SK-N-SH treated with all-trans-retinoic acid at 6 μM for 48 hours (cell line): Measurements from ENCODE around the gene GLIPR2.

Experiments used
- ATAC-seq: fragments of 200-7000 bp; cut with Tn5 transposase; 3 replicates; pipeline ENCODE4 v1.9.1; 2020; ENCODE audit warnings: mild to moderate bottlenecking, moderate library complexity
- ARNTL ChIP-seq: fragments of 450-650 bp; formaldehyde crosslinking; IDR thresholded peaks from 2 replicates; pipeline ENCODE4 v1.5.0; 2020; ENCODE audit warnings: low read depth, mild to moderate bottlenecking, moderate library complexity, borderline replicate concordance
- BACH2 ChIP-seq: fragments of 250-450 bp; sonication (Bioruptor Pico); IDR thresholded peaks from 2 replicates; pipeline ENCODE4 v1.9.0; 2021; ENCODE audit warnings: mild to moderate bottlenecking, borderline replicate concordance
- CSDC2 ChIP-seq: fragments of 250-450 bp; sonication (Bioruptor Pico); IDR thresholded peaks from 2 replicates; pipeline ENCODE4 v1.5.0; 2020; ENCODE audit warnings: mild to moderate bottlenecking, moderate library complexity
- ESRRG ChIP-seq: fragments of 250-450 bp; sonication (Bioruptor Pico); IDR thresholded peaks from 2 replicates; pipeline ENCODE4 v1.6.1; 2021; ENCODE audit warnings: mild to moderate bottlenecking
- ISL1 ChIP-seq: fragments of 250-450 bp; sonication (Bioruptor Pico); IDR thresholded peaks from 2 replicates; pipeline ENCODE4 v2.1.2; 2022; ENCODE audit warnings: mild to moderate bottlenecking, moderate library complexity
- OSR1 ChIP-seq: fragments of 250-450 bp; sonication (Bioruptor Pico); IDR thresholded peaks from 2 replicates; pipeline ENCODE4 v1.8.0; 2022; ENCODE audit warnings: moderate library complexity, mild to moderate bottlenecking, inconsistent platforms
- PPARA ChIP-seq: fragments of 250-450 bp; sonication (Bioruptor Pico); IDR thresholded peaks from 2 replicates; pipeline ENCODE4 v1.5.0; 2020; ENCODE audit warnings: mild to moderate bottlenecking, borderline replicate concordance
- SNAI2 ChIP-seq: fragments of 250-450 bp; sonication (Bioruptor Pico); IDR thresholded peaks from 2 replicates; pipeline ENCODE4 v1.5.0; 2020; ENCODE audit warnings: mild to moderate bottlenecking, moderate library complexity
- TOX ChIP-seq: fragments of 250-450 bp; sonication (Bioruptor Pico); IDR thresholded peaks from 2 replicates; pipeline ENCODE4 v1.8.0; 2021; ENCODE audit warnings: mild to moderate bottlenecking, moderate library complexity, borderline replicate concordance
- ZC3H10 ChIP-seq: fragments of 250-450 bp; sonication (Bioruptor Pico); IDR thresholded peaks from 2 replicates; pipeline ENCODE4 v1.5.1; 2021; ENCODE audit warnings: mild to moderate bottlenecking, moderate library complexity
- ZFP3 ChIP-seq: fragments of 250-450 bp; sonication (Bioruptor Pico); IDR thresholded peaks from 2 replicates; pipeline ENCODE4 v1.5.0; 2020; ENCODE audit warnings: mild to moderate bottlenecking, moderate library complexity
- ZFP30 ChIP-seq: fragments of 450-650 bp; formaldehyde crosslinking; IDR thresholded peaks from 2 replicates; pipeline ENCODE4 v1.5.0; 2022; ENCODE audit warnings: mild to moderate bottlenecking, moderate library complexity
- ZNF565 ChIP-seq: fragments of 450-650 bp; formaldehyde crosslinking; conservative IDR thresholded peaks from 2 replicates; pipeline ENCODE4 v1.5.0; 2020; ENCODE audit warnings: low read depth, mild to moderate bottlenecking, moderate library complexity
- ZNF70 ChIP-seq: fragments of 450-650 bp; formaldehyde crosslinking; IDR thresholded peaks from 2 replicates; pipeline ENCODE4 v1.5.0; 2020; ENCODE audit warnings: mild to moderate bottlenecking, moderate library complexity
- ZNF8 ChIP-seq: fragments of 450-650 bp; formaldehyde crosslinking; IDR thresholded peaks from 2 replicates; pipeline ENCODE4 v1.5.0; 2020; ENCODE audit warnings: mild to moderate bottlenecking, moderate library complexity
- TF ChIP-seq, protein P1 (sequence below): fragments of 250-450 bp; sonication (Bioruptor Pico); IDR thresholded peaks from 2 replicates; pipeline ENCODE4 v1.5.1; 2021; ENCODE audit warnings: mild to moderate bottlenecking, moderate library complexity
- TF ChIP-seq, protein P2 (sequence below): fragments of 250-450 bp; sonication (Bioruptor Pico); IDR thresholded peaks from 2 replicates; pipeline ENCODE4 v1.8.0; 2020; ENCODE audit warnings: mild to moderate bottlenecking, moderate library complexity, borderline replicate concordance
- TF ChIP-seq, protein P3 (sequence below): fragments of 250-450 bp; sonication (Bioruptor Pico); IDR thresholded peaks from 2 replicates; pipeline ENCODE4 v1.8.0; 2021; ENCODE audit warnings: low read depth, mild to moderate bottlenecking, moderate library complexity, borderline replicate concordance
- TF ChIP-seq, protein P4 (sequence below): fragments of 250-450 bp; sonication (Bioruptor Pico); IDR thresholded peaks from 2 replicates; pipeline ENCODE4 v1.5.1; 2020; ENCODE audit warnings: low read depth, mild to moderate bottlenecking, moderate library complexity
- TF ChIP-seq, protein P5 (sequence below): fragments of 250-450 bp; sonication (Bioruptor Pico); IDR thresholded peaks from 2 replicates; pipeline ENCODE4 v1.5.0; 2020; ENCODE audit warnings: mild to moderate bottlenecking, moderate library complexity

GLIPR2 gene

DNA sequence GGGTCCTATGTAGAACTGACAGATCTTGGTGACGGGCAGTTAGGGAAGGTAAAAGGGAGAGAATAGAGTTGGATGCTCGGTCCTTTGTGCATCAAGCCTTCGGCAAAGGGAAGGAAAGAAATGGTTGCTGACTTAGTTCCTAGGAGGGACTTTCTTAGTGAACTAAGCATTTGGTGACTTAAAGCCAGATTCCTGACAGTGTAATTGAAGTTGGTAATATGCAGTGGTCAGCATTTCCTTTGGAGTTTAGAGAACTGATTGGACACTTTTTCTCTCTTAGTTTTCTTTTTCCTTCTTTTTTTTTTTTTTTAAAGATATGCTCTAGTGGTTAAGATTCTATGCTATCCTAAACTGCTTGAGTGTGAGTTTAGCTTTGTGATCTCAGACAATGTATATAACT is 56.5 kb downstream of the GLIPR2 start (continued):
- TF ChIP-seq, protein P1, sequence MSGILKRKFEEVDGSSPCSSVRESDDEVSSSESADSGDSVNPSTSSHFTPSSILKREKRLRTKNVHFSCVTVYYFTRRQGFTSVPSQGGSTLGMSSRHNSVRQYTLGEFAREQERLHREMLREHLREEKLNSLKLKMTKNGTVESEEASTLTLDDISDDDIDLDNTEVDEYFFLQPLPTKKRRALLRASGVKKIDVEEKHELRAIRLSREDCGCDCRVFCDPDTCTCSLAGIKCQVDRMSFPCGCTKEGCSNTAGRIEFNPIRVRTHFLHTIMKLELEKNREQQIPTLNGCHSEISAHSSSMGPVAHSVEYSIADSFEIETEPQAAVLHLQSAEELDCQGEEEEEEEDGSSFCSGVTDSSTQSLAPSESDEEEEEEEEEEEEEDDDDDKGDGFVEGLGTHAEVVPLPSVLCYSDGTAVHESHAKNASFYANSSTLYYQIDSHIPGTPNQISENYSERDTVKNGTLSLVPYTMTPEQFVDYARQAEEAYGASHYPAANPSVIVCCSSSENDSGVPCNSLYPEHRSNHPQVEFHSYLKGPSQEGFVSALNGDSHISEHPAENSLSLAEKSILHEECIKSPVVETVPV, result no peak
- no peak for TF ChIP-seq CSDC2 (CRISPR knock-in tag)
- TF ChIP-seq, all 23 proteins: peak for 0

DNA sequence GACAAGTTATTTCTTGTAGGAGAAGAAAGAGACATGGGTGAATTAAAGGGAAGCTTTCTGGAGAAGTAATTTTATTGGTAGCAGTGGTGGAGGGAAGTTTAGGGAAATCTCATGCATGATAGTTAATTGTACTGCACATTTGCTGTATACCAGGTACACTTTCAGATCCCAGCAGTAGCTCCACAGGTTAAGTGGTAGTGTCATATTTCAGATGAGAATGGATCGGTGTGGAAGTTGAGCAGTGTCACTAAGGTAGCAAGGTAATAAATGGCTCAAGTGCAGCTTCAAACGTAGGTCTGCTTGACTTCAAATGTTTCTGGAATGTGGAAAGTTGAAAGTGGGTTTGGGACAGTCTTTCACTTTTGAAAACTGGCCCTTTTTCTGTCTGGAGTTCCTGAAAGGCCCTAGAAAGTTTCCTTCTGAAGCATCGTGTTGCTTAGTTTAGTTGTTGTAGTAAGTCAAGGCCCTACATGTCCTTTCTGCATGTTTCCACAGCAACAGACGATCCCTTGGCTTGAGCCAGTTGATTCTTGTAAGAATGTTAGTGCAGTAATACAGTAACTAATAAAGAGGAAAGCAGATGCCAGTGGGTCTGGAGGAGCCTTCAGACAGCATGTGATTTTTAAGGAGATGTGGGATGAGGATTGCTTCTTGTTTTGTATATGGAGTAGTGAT is 57.9 kb downstream of the GLIPR2 start:
- TF ChIP-seq ARNTL (CRISPR knock-in tag) (no peak), ZNF8 (CRISPR knock-in tag) (no peak), ZFP3 (no peak), ZNF565 (CRISPR knock-in tag) (no peak), ZC3H10 (CRISPR knock-in tag) (no peak), ZNF70 (CRISPR knock-in tag) (no peak), ISL1 (CRISPR knock-in tag) (no peak), BACH2 (no peak), ZFP30 (CRISPR knock-in tag) (no peak), CSDC2 (CRISPR knock-in tag) (no peak), ESRRG (no peak), OSR1 (CRISPR knock-in tag) (no peak)
- TF ChIP-seq, protein P2, sequence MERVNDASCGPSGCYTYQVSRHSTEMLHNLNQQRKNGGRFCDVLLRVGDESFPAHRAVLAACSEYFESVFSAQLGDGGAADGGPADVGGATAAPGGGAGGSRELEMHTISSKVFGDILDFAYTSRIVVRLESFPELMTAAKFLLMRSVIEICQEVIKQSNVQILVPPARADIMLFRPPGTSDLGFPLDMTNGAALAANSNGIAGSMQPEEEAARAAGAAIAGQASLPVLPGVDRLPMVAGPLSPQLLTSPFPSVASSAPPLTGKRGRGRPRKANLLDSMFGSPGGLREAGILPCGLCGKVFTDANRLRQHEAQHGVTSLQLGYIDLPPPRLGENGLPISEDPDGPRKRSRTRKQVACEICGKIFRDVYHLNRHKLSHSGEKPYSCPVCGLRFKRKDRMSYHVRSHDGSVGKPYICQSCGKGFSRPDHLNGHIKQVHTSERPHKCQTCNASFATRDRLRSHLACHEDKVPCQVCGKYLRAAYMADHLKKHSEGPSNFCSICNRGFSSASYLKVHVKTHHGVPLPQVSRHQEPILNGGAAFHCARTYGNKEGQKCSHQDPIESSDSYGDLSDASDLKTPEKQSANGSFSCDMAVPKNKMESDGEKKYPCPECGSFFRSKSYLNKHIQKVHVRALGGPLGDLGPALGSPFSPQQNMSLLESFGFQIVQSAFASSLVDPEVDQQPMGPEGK (CRISPR knock-in tag), result no peak
- TF ChIP-seq, protein P3, sequence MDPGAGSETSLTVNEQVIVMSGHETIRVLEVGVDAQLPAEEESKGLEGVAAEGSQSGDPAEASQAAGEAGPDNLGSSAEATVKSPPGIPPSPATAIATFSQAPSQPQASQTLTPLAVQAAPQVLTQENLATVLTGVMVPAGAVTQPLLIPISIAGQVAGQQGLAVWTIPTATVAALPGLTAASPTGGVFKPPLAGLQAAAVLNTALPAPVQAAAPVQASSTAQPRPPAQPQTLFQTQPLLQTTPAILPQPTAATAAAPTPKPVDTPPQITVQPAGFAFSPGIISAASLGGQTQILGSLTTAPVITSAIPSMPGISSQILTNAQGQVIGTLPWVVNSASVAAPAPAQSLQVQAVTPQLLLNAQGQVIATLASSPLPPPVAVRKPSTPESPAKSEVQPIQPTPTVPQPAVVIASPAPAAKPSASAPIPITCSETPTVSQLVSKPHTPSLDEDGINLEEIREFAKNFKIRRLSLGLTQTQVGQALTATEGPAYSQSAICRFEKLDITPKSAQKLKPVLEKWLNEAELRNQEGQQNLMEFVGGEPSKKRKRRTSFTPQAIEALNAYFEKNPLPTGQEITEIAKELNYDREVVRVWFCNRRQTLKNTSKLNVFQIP (CRISPR knock-in tag), result no peak
- TF ChIP-seq, protein P4, sequence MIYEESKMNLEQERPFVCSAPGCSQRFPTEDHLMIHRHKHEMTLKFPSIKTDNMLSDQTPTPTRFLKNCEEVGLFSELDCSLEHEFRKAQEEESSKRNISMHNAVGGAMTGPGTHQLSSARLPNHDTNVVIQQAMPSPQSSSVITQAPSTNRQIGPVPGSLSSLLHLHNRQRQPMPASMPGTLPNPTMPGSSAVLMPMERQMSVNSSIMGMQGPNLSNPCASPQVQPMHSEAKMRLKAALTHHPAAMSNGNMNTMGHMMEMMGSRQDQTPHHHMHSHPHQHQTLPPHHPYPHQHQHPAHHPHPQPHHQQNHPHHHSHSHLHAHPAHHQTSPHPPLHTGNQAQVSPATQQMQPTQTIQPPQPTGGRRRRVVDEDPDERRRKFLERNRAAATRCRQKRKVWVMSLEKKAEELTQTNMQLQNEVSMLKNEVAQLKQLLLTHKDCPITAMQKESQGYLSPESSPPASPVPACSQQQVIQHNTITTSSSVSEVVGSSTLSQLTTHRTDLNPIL (CRISPR knock-in tag), result no peak
- TF ChIP-seq, protein P5, sequence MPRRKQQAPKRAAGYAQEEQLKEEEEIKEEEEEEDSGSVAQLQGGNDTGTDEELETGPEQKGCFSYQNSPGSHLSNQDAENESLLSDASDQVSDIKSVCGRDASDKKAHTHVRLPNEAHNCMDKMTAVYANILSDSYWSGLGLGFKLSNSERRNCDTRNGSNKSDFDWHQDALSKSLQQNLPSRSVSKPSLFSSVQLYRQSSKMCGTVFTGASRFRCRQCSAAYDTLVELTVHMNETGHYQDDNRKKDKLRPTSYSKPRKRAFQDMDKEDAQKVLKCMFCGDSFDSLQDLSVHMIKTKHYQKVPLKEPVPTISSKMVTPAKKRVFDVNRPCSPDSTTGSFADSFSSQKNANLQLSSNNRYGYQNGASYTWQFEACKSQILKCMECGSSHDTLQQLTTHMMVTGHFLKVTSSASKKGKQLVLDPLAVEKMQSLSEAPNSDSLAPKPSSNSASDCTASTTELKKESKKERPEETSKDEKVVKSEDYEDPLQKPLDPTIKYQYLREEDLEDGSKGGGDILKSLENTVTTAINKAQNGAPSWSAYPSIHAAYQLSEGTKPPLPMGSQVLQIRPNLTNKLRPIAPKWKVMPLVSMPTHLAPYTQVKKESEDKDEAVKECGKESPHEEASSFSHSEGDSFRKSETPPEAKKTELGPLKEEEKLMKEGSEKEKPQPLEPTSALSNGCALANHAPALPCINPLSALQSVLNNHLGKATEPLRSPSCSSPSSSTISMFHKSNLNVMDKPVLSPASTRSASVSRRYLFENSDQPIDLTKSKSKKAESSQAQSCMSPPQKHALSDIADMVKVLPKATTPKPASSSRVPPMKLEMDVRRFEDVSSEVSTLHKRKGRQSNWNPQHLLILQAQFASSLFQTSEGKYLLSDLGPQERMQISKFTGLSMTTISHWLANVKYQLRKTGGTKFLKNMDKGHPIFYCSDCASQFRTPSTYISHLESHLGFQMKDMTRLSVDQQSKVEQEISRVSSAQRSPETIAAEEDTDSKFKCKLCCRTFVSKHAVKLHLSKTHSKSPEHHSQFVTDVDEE (CRISPR knock-in tag), result no peak
- TF ChIP-seq, protein P1, result no peak
- no peak for ATAC-seq

DNA sequence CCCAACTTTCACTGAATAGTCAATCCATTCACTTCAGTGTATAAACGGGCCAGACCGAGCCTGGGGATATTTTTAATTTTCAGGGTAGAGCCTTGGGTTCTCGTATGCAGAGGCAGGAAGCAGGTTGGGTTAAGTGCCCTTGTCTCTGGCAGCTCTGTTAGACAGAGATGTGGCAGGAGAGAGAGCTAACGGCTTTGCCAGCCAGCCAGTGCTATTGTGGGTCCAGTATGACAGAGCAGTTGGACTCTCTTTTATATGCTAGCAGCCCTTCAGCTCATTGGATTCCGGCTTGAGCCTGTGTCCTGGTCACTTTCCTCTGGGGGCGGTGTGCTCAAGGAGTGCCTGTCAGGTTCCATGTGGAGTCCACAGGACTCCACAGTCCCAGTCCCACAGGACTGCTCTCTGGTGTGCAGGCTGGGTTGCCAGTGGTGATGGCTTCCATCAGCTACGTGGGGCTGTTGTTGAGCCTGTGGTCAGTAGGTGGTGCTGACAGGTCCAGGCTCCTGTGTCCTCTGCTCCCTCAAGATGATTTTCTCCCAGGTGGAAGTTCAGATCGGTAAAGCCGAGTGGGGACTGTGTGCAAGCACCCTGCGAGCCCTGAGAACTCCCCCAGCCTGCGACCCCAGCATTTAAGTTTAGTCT is 68.5 kb downstream of the GLIPR2 start:
- peak; percentile 72 for ATAC-seq
- TF ChIP-seq, protein P3 (CRISPR knock-in tag), result no peak
- TF ChIP-seq ZNF70 (CRISPR knock-in tag), result no peak
- TF ChIP-seq TOX, result no peak
- no peak for TF ChIP-seq ZFP30 (CRISPR knock-in tag)
- TF ChIP-seq ZC3H10 (CRISPR knock-in tag), result no peak
- no peak for TF ChIP-seq ESRRG
- TF ChIP-seq PPARA (CRISPR knock-in tag), result no peak
- TF ChIP-seq, protein P2 (CRISPR knock-in tag), result no peak
- no peak for TF ChIP-seq ARNTL (CRISPR knock-in tag)
- no peak for TF ChIP-seq ZNF8 (CRISPR knock-in tag)
- TF ChIP-seq, protein P4 (CRISPR knock-in tag), result no peak
- TF ChIP-seq SNAI2, result no peak
